NCI-H2196 (cell line): Measurements from ENCODE around the gene TADA2A.
"Not testable (repeated sequence)": the region's sequence is repeated elsewhere in the genome, so short reads cannot be mapped to it uniquely, and the experiment has no call there.

Experiments
- DNase-seq: peaks from one replicate; lab custom pipeline; 2025; ENCODE audit not compliant: unreplicated experiment; lab: John Stamatoyannopoulos, UW

Gene TADA2A

GRCh38 chr17:37490638-37491614 is 84.2 kb downstream of the TADA2A start:
- DNase-seq, result no peak

- no peak for DNase-seq
Observed at GRCh38 chr17:37492167-37492566, 85.5 kb downstream of the TADA2A start.

GRCh38 chr17:37493249-37494027 is 86.8 kb downstream of the TADA2A start:
- DNase-seq, result no peak

GRCh38 chr17:37494401-37494831 is 87.7 kb downstream of the TADA2A start:
- no peak for DNase-seq

GRCh38 chr17:37494971-37495370 is 88.3 kb downstream of the TADA2A start:
- DNase-seq, result no peak

- no peak for DNase-seq
Observed at GRCh38 chr17:37500378-37500777, 93.7 kb downstream of the TADA2A start.

- no peak for DNase-seq
Observed at GRCh38 chr17:37502009-37502936, 95.6 kb downstream of the TADA2A start.

- DNase-seq, result no peak
Observed at GRCh38 chr17:37503148-37503547, 96.5 kb downstream of the TADA2A start.

- DNase-seq, result no peak
Observed at GRCh38 chr17:37505333-37505732, 98.6 kb downstream of the TADA2A start.

GRCh38 chr17:37506678-37507077 is 100.0 kb downstream of the TADA2A start:
- DNase-seq, result no peak

GRCh38 chr17:37507111-37507510 is 100.4 kb downstream of the TADA2A start:
- no peak for DNase-seq

GRCh38 chr17:37510056-37510455 is 103.4 kb downstream of the TADA2A start:
- no peak for DNase-seq

- DNase-seq, result not testable (repeated sequence)
Observed at GRCh38 chr17:37511642-37512041, 105.0 kb downstream of the TADA2A start.

- no peak for DNase-seq
Observed at GRCh38 chr17:37512442-37513068, 105.9 kb downstream of the TADA2A start.

- DNase-seq, result no peak
Observed at GRCh38 chr17:37513711-37514110, 107.0 kb downstream of the TADA2A start.

GRCh38 chr17:37516127-37516571 is 109.5 kb downstream of the TADA2A start:
- DNase-seq, result no peak

GRCh38 chr17:37517881-37518280 is 111.2 kb downstream of the TADA2A start:
- DNase-seq, result no peak

- DNase-seq, result no peak
Observed at GRCh38 chr17:37518826-37519225, 112.1 kb downstream of the TADA2A start.

GRCh38 chr17:37519251-37519985 is 112.7 kb downstream of the TADA2A start:
- DNase-seq, result no peak

- no peak for DNase-seq
Observed at GRCh38 chr17:37520174-37520573, 113.5 kb downstream of the TADA2A start.
